Astrocyte of the spinal cord (primary cell): ENCODE data around the gene EGFR.
A peak's percentile ranks its signal among the peaks of the same experiment; 100 is the strongest.

ENCODE experiments used
- DNase-seq: peaks from one replicate; pipeline ENCODE4 v3.0.0; 2011; ENCODE audit warnings: low read depth, low spot score
- H3K4me3 ChIP-seq: 2 replicates; pipeline ENCODE4 v1.5.1; 2011; ENCODE audit warnings: low read depth, mild to moderate bottlenecking, low read length, moderate library complexity
- CTCF ChIP-seq: IDR thresholded peaks from 2 replicates; pipeline ENCODE4 v1.5.1; 2012; ENCODE audit warnings: low read depth, mild to moderate bottlenecking, low read length, inconsistent platforms
- in situ Hi-C: cut with HindIII; loops from 2 replicates; pipeline ENCODE4 v1.10.0; 2017; ENCODE audit warnings: low sequenced_read_pairs

The EGFR gene

DNA sequence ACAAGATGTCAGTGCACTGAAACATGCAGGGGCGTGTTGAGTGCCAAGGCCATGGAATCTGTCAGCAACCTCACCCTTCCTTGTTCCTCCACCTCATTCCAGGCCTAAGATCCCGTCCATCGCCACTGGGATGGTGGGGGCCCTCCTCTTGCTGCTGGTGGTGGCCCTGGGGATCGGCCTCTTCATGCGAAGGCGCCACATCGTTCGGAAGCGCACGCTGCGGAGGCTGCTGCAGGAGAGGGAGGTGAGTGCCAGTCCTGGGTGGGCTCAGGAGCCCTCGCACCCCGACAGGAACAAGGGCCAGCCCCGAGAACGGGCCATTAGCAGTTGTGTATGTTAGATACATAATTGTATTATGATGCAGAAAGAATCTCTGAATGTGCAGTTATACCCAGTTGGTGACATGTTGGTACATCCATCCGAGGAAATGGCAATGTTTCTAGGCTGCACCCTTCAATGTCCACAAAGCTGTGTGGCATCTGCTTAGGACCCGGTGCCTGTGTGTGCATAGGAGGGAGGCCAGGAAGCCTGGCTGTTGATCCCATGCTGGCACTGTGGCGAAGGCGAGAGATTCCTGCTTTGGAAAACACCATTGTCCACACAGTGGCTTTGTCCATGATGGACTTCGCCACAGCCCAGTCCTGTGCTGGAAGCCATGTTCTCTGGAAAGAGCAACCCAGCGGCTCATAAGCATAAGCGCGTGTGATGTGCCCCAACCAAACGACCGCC is 154.2 kb downstream of the EGFR start:
- in situ Hi-C loops = no loop called here
- H3K4me3 ChIP-seq = no peak overlapping the region
- TF ChIP-seq CTCF = no peak
- no peak for DNase-seq

- DNase-seq = no peak
- in situ Hi-C loops = no loop called here
- no peak overlapping the region for H3K4me3 ChIP-seq
- no peak for TF ChIP-seq CTCF
These were observed 154.9 kb downstream of the EGFR start for GRCh38 chr7:55173671-55174070.

DNA sequence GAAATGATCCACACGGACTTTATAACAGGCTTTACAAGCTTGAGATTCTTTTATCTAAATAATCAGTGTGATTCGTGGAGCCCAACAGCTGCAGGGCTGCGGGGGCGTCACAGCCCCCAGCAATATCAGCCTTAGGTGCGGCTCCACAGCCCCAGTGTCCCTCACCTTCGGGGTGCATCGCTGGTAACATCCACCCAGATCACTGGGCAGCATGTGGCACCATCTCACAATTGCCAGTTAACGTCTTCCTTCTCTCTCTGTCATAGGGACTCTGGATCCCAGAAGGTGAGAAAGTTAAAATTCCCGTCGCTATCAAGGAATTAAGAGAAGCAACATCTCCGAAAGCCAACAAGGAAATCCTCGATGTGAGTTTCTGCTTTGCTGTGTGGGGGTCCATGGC is 155.6 kb downstream of the EGFR start:
- no peak for DNase-seq
- H3K4me3 ChIP-seq = no peak overlapping the region
- TF ChIP-seq CTCF = no peak
- in situ Hi-C loops = no loop called here

GRCh38 chr7:55174856-55175255 is 156.0 kb downstream of the EGFR start:
- TF ChIP-seq CTCF = no peak
- no peak for DNase-seq

DNA sequence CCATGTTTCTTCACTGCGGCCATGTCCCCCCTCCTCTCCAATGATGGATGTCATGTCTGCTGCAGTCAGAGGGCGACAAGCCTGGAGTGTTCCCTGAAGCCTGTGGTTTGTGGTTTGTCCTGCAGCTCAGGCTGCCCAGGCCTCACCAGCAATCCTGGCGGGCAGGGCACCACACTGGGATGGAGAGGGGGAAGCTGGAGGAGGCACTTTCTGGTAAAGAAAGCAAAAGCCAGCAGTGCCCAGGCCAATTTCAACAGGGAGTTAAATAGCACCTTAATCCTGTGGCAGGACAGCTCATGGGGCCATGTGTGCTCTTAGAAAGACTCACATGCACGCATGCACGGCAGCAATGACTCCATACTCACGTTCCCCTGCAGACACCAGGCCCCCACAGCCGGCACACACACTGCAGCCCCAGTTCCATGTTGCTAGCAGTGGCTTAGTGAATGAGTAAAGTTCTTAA is 158.3 kb downstream of the EGFR start:
- TF ChIP-seq CTCF = no peak

More at GRCh38 chr7:55174856-55175255, 156.0 kb downstream of the EGFR start:
- no peak overlapping the region for H3K4me3 ChIP-seq
- in situ Hi-C loops = no loop called here

GRCh38 chr7:55177589-55178261 is 158.9 kb downstream of the EGFR start:
- in situ Hi-C loops = no loop called here
- no peak for TF ChIP-seq CTCF
- DNase-seq = peak; percentile 93
- H3K4me3 ChIP-seq = no peak overlapping the region

More for the DNA sequence above, 158.3 kb downstream of the EGFR start:
- in situ Hi-C loops = no loop called here
- no peak overlapping the region for H3K4me3 ChIP-seq
- no peak for DNase-seq
